ENCODE data around the gene GOLGA2.

GOLGA2 gene

DNA sequence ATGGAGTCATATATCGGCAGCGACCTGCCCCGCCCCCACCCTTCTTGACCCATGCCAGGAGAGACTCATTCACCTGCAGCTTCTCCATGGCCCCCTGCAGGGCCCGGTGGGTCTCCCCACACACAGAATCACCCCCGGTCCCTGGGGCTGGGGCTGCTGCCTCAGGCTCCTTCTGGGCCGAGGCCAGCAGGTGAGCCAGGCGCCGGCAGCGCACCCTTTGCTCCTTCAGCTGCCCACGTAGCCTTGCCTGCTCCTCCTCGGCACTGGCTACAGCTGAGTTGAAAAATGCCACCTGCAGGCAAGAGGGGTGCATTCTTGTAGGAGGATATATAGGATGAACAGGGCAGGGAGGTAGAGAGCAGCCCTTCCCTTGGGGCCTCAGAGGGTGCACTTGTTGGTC is 17.9 kb downstream of the GOLGA2 start:
- DNase-seq (ENCODE audit: low read depth, low spot score), result no peak

DNA sequence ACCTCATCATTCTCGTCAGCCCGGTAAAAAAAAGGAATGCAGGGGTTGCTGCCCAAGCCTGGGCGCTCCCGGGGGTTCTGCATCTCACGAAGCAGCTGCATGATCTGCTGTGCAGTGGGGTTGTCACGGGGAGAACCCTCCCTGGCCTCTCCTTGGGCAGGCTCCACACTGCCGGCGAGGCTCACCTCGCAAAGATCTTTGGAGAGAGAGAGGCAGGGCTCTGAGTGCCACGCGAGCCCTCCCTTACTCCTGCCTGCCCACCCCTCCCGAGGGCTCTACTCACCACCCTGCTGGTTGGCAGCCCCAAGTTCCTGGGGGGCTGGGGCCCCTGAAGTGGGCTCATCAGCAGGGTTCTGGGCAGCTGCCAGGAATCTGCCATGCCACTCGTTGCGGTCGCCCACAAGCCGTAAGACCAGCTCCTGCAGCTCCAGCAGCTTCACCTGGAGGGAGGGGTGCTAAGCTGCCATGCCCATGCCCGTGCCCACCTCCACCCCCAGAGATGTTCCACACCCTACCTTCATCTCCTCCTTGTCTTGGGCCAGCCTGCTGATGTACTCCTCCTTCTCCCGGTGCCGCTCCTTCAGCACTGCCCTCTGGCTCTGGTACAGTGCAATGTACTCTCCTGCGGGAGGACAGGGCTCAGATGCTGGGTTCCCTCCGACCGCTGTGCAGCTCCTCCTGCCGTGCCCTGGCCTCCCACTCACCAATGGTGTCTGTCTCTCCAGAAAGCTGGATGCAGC is 18.6 kb downstream of the GOLGA2 start:
- no peak for DNase-seq (ENCODE audit: low read depth, low spot score)

DNA sequence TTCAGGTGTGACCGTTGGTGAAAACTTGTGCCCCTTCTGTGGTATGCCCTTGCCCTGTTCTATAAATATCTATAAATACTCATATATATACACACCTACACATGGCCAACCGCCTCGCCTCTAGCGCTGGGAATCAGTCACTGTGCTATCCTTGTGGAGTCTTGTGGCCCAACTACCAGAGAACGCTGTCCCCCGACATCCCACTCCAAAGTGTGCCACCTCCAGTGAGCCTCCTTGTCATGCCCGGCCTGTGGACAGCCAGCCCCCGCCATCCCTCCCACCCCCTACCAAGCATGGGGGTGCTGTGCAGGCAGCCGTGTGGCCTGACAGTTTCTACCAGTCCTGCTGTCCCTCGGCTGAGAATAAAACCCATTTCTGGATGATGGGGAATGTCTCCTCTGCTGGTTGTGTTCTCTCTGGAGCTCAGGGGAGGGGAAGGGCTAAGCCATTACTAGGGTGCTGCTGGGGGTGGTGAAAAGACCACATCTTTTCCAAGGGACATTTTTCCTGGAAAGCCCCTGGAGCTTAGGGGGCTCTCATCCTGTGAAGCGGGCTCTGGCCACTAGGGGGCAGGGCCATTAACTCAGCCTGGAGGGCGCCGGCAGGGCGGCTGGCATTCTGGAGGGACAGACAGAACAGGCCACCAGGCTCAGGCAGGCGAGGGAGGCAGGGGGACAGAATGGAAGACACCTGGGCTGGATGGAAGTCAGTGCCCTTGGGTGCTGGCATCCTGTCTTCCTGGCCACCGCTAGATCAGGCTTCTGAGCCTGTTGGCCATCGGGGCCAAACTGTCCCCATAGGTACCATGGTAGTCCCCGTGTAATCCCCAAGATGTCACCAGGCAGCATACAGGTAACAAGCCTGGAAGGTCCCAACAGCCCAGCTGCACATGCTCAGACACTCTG is 20.7 kb downstream of the GOLGA2 start:
- DNase-seq (ENCODE audit: low read depth, low spot score), result peak; percentile 36

DNA sequence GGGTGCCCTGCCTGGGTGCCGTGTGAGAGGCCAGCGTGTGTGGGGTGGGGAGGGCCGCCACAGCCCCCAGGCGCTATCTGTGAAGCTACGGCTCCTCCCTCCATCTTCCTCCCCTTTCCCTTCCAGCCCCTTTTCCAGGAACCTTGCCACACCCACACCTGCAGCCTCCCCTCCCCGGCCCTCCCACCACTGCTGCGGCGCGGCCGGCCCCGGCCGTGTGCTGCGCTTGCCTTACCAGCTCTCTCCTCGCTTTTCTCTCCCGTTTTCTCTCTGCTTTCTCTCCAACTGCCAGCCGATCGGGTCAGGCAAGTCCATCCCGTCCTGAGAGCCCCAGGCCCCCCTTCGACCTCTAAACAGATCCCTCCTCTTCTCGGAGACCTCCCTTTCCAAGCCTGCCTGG is 21.4 kb downstream of the GOLGA2 start:
- DNase-seq (ENCODE audit: low read depth, low spot score), result no peak

DNA sequence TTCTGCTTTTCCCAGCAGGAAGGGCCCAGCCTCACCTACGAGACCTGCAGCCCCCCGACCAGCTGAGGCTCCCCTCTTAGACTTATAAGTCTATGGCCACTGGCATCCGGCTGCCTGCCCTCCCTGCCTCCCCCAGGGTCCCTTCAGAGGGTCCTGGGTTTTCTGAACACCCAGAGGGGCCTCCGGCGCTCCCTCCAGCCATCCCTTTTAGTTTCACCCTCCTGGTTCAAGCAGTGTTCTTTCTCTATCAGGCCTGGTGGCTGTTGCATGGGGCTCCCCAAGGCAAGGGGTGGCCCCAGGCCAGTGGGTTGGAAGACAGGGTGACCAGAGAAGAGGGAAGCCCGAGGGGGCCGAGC is 21.8 kb downstream of the GOLGA2 start:
- no peak for DNase-seq (ENCODE audit: low read depth, low spot score)

DNA sequence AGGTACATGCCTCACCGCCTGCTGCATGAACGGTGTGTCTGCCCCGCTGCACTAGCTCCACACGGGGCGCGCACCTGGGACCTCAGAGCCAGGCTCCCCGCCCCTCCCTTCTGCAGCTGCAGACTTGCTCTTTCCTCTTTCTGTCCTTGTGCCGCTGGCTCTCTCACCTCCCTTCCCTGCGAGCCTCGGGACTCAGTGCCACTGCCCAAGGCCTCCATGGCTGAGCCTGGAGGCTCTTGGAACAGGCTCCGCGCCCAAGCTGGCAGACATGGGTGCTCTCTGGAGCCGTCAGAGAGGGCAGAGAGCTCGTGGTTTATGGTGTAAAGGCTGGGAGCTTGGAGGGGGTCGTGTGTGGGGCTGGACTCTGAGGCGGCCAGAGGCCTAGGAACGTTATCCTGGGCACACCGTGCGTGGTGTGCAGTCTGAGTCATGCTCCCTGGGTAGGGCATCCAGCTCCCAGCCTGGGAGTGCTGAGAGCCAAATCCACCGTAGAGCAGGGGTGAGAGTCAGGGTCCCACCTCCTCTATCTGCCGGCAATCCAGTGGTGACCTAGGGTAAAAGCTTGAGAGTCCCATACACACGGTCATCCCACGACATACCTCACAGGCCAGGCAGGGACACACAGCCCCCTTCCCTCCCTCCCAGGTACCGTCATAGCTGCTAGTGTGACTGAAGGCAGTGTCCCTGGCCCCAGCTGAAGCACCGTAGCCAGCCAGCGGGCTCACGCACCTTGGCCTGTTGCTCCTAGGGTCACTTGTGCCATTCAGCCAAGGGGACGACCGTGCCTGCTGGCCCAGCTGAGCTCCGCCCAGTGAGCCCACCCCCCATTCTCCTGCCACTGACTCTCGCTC is 22.4 kb downstream of the GOLGA2 start:
- no peak for DNase-seq (ENCODE audit: low read depth, low spot score)

DNA sequence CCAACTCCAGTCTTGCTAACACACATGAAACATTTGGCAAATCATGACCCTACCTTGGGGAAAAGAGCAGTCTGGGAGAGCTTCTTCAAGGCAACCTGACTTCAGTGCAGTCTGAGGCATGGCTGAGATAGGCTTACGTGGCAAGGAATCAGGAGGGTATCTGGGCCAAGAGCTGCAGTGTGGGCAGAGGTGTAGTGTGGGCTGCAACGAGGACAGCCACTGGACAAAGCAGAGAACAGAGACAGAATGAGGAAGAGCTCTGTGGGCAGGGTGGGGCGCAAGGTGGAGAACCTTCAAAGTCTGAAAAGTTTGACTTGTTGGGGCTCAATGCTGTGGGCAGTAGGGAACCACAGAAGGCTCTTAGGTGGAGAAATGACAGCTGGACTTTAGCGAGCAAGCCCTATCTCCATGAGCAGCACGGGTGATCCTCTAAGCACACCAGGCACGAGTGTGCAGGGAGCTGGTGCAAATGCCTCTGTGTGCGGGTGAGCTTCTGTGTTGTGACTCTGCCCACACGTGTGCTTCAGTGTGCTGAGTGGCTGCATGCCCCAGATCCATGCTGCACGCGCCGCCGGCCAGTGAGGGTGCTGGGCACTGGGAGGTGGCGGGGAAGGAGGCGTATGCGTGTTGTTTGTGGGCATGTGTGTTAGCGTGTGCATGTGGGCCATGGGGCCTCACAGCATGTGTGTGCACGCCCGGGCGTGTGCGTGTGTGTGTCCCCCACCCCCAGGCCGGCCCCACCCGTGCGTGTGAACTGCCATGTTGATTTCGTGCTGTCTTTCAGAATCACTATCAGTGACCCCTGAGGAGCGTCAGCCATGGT is 23.3 kb downstream of the GOLGA2 start:
- no peak for DNase-seq (ENCODE audit: low read depth, low spot score)

DNA sequence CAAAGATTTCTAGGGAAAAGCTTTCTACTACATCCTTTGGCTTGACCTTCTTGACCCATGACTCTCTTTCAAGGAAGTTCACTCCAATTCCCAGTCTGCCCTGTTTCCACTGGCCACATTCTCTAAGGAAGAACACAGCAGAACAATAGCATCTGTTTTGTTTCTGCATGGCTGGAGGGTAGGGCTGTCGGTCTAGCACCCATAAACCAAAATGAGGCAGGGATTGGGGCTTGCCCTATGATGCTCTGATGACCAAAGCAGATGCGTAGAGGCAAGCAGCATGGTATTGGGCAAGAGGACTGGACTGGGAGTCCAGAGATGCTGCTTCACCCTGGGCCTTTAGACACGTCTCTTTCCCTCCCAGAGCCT is 24.1 kb downstream of the GOLGA2 start:
- no peak for DNase-seq (ENCODE audit: low read depth, low spot score)

DNA sequence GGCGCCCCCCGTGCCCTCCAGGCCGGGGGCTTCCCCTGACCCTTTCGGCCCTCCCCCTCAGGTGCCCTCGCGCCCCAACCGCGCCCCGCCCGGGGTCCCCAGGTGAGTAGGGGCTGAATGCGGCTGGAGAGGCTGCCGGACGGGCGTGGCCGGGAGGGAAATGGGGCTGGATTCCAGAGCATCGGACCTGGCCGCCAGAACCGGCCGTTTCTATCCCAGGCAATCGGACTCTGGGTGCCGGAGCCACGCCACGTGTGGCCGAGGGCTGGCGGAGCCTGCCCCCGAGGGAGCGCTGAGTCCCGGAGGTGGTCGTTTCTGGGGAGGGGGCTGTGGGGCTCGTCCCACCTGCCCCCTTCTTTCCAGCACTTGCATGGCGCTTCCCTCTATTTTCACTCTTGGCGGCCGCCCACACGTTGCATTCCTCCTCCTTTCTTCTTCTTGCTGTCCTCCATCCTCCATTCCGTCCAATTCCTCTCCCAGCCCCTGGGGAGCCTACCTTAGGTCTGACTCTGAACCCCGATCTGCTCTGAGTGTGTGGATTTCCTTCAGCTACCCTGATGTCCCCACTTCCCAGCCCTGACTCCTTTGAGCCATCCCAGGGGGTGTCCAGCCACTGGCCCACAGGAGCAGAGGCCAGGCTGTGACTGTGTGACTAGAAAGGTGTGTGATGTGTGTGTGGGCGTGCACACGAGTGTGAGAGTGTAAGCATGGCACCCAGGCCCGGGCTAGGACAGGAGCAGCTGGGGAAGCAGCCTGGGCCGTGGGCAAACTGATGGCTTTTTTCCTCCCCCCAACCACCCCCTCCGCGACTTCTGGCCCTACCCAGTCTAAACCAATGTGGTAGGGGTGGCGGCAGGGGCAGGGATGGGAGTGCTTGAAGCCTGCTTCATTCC is 24.7 kb downstream of the GOLGA2 start:
- no peak for DNase-seq (ENCODE audit: low read depth, low spot score)

DNA sequence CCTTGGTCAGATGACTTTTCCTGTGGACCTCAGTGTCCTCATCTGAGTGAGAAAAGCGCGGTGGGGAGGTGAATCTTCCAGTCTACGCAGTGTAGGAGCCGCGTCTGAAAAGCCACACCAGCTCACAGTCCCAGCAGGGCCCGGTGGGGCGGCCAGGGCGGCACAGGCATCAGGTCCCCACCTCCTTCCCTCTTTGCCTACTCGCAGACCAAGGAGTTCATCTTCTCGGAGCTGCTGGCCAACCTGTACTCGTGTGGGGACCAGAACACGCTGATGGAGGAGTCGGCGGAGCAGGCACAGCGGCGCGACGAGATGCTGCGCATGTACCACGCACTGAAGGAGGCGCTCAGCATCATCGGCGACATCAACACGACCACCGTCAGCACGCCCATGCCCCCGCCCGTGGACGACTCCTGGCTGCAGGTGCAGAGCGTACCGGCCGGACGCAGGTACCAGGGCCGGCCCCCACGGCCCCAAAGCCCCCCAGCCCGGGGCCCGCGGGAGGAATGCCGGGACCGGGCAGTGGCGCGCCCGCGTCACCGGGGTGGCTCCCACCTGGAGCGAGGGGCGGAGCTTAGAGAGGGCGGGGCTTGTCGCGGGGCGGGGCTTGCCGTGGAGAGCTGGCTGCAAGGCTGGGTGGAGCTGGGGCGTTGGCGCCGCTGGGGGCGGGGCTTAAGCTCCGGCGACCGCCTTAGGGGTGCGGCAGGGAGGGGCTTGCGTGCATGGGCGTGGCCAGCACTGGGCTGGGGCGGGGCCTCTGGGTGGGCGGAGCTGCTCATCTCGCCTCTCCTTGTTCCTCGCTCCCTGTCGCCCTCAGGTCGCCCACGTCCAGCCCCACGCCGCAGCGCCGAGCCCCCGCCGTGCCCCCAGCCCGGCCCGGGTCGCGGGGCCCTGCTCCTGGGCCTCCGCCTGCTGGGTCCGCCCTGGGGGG is 25.6 kb downstream of the GOLGA2 start:
- DNase-seq (ENCODE audit: low read depth, low spot score), result peak; percentile 94

DNA sequence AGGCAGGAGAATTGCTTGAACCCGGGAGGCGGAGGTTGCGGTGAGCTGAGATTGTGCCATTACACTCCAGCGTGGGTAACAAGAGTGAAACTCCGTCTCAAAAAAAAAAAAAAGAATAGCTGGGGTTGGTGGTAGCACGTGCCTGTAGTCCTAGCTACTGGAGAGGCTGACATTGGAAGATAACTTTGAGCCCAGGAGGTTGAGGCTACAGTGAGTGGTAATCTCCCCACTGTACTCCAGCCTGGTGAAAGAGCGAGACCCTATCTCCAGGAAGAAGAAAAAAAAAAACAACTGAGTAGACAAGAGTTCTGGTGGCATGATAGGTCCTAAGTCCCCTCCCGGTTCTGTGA is 26.3 kb downstream of the GOLGA2 start:
- DNase-seq (ENCODE audit: low read depth, low spot score), result no peak

DNA sequence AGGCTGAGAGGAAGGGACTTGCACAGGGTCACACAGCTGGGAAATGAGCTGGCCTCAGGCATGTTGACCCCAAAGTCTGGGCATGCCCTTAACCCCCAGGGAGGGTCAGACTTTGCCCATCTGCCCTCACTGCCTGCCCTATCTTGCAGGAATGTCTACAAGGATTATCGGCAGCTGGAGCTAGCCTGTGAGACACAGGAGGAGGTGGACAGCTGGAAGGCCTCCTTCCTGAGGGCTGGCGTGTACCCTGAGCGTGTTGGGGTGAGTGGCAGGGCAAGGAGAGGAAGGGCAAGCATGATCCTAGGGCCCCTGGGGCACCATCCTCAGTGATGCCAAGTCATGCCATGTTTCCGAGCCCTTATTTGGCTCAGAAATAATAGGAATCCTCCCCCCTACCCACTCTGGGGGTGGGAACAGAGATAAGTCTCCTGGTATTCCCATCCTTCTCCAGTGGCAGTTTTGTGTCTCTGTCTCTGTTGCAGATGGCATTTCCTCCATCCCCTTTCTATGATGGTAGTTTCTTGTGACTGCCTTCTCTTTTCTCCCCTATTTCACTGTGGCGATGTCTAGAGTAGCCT is 28.5 kb downstream of the GOLGA2 start:
- no peak for DNase-seq (ENCODE audit: low read depth, low spot score)

DNA sequence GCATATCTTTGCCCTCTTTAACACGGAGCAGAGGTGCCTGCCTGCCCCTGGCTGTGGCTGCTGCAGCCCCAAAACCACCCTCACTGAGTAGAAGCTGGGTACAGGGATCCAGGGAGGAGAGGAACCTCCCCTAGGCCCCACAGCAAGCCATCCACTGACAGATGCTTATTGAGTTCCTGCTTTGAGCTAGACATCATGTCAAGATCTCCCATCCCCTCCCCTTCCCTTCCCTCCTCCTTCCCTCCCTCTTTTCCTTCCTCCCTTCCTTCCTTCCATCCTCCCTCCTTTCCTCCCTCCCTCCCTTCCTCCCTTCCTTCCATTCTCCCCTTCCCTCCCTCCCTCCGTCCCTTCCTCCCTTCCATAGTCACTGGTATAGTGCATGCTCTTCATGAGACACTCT is 29.3 kb downstream of the GOLGA2 start:
- DNase-seq (ENCODE audit: low read depth, low spot score), result no peak

DNA sequence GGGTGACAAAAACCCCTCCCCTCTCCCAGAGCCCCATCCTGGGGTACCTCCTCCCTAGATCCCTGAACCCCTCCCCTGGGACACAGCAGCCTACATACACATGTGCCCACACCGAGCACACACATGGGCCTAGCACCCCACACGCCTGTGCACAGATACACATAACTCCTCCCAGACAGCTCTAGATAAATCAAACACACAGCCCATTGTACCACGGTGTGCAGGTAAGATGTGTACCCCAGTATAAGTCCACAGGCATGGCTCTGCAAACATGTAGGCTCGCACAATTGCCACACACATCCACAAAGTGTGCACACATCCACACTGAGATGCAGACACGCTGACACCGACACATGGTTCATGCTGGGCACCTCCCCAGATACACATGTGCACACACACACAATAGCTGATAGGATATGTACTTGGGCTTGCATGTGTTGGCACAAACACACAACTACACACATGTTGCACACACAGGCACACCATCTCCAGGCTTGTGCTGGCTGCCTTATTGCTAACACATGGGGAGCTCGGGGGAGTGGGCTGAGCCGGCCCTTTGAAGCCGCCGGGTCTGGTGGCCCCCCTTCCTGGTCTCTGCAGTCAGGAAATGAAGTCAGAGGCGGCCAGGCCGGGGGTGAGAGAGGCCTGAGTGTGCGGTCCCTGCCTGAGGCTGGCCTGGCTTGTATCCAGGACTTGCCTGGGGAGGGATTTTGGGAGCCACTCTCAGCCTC is 30.2 kb downstream of the GOLGA2 start:
- DNase-seq (ENCODE audit: low read depth, low spot score), result no peak

DNA sequence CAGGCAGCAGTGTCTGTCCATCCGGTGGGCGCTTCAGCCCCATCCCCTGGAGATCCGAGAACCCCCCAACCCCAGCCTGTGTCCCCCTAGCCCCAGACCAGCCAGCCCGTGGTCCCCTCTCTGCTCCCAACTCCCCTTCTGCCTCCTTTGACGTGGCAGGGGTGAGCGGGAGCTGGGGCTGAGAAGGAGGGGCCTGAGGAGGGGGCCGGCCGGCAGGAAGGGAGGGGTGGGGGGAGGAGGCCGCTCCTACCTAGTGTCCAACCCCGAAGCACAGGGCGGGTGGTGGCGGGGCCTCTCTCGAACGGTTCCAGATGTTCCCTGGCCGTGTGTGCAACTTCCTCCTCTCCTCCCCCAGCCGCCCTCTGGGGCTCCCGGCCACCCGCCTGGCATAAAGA is 31.0 kb downstream of the GOLGA2 start:
- no peak for DNase-seq (ENCODE audit: low read depth, low spot score)

DNA sequence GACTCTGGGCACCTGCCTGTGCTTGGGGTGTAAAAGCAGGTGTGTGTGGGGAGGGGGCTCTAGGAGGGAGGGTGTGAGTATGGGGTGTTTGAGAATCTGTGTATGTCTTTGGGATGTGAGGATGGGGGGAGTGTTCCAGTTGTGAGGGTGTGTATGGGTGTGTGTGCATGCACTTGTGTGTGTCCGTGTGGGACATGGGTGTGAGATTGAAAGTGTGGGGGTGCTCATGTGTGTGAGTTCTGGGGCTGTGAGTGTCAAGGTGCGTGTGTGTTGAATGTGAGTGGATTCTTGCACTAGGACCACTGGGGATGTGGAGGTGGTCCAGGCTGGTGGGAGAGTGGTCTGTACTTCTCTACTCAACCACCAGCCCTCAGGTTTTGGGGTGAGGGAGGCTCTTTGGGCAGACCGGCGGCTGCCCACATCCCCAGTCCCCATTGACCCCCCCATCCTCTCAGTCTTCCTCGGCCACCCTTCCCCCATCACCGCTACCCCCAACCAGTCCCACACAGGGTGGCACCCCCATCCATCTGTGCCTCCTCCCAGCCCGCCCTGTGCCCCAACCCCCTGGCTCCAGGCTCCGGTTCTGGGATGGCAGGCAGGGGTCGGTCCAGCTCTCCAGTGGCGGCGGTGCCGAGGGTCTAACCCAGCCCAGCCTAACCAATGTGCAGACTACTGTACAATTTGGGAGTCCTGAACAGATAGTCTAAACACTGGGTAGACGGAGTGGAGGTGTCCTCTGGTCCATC is 31.5 kb downstream of the GOLGA2 start:
- no peak for DNase-seq (ENCODE audit: low read depth, low spot score)

DNA sequence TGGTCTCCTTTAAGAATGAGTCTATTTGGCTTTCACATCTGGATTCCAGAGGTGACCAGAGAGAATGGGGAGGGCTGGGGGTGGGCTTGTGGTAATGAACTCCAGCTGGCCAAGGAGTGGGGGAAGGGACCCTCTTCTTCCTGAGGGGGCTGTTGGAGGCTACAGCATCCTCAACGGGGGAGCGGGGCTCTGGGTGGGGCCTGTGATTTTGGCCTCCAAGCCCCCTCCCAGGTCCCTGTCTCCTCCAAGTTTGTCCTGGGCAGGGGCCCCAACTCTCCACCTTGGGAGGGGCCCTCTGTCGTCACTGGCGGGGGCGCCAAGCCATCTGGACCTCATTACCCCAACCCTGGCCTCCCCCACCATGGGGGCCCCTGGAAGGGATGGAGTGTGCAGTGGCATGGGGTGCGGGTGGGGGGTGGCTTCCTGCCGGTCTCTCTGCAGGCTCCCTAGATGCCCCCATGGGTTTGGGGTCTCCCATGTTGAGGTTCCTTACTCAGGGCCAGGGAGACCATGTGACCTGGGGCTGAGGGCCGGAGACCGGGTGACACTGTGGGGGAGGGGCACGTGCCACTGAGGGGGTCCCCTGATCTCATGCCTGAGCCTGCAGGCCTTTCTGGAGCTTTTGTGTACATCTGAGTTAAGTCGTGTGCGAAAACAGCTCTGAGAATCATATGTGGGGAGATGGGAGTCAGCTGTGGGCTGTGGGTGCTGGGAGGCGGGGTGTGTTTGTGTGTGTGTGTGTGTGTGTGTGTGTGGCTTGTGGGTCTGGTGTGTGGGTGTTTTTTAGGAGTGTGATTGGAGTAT is 32.4 kb downstream of the GOLGA2 start:
- DNase-seq (ENCODE audit: low read depth, low spot score), result no peak
